ENCODE measurements around the gene POGZ. TPM values are rescaled to one million over a fixed set of nuclear protein-coding genes. Genes with fewer than 3 reads are reported as not detected.

The POGZ gene
- total and polyA plus RNA-seq, 2 of the 13 experiments (the other 11 are each of a cell fraction or from before 2014, with no cell fraction given): 15.3 to 45.6 TPM

DNA sequence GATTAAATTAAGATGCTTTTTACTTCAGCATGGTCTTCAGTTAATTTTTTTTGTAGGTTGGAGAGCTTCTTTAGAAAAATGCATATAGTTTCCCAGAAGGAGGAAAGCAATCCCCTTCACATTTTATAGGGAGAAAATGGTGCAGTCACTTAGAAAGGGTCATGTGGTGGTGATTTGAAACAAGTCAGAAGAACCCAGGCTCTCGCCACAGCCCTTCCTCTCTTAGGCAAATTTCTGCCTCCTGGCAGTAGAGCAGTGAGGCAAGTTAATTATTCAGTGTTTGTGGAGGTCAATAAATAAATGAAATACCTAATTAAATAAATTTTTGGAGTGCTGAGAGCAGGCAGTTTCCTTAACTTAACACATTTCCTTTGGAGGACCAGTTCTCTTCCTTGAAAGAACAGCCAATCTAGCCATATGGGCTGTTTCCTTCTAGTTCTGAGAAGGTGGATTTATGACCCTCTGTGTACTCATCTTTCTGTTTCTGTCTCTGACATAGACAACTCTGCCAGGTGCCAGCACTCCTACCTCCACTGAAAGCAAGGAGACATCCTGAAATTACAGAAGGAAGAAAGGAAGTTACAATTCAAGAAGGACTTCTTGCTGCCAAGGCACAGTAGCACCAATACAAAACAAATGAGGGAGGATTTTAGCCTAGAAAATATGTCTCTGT is 19.0 kb upstream of the POGZ start:
- 32% methylated on average over 1 of the region's 1 CpG for WGBS (ENCODE audit: low lambda C conversion rate)
- Histone ChIP-seq H3K4me1 (ENCODE audit: insufficient read depth, low read length) (peaks cover 12% of the 10 kb centered on the region), H3K9me3 (ENCODE audit: low read length) (no peaks in the 10 kb centered on the region; the same call in 1 of the 2 replicates), H3K27ac (ENCODE audit: extremely low read length, insufficient read depth, low read length) (no peak overlapping the region), H3K27me3 (ENCODE audit: control insufficient read depth in 1 of 2, insufficient read depth in 2 of 2, low read length in 2 of 2) (no peaks in the 10 kb centered on the region; a peak in 1 of 5 replicates), H2AFZ (ENCODE audit: low read length) (no peak overlapping the region), H3K4me2 (ENCODE audit: low read depth, low read length) (no peak overlapping the region), H4K20me1 (ENCODE audit: insufficient read depth, low read length) (no peaks in the 10 kb centered on the region), H3K9ac (ENCODE audit: insufficient read depth, low read depth, low read length) (no peak overlapping the region), H3K4me3 (replicated peaks in 1 of 3; ENCODE audit: insufficient read depth in 1 of 3, low read depth in 2 of 3, low read length in 3 of 3) (no peak overlapping the region), H3K79me2 (ENCODE audit: insufficient read depth, low read length) (no peaks in the 10 kb centered on the region), H3K36me3 (replicated peaks in 1 of 2; ENCODE audit: control insufficient read depth in 1 of 2, insufficient read depth in 2 of 2, low read length in 2 of 2) (no peaks in the 10 kb centered on the region)
- in situ Hi-C loops (cut with HindIII; ENCODE audit: extremely low pct_ligation_motif_present, low pct_unique_long_range_greater_than_20kb) (no loop called here), intact Hi-C loops (cut with micrococcal nuclease; ENCODE audit: unreplicated experiment) (no loop called here)
- ATAC-seq: no peak
- ChIA-PET CTCF (ENCODE audit: low intra/inter-chr PET ratio, low total read pairs) (no interaction called here), POLR2A (no interaction called here)
- DNase-seq (ENCODE audit: low spot score): no peak
- no TSS peak for BruUV-seq (replicated peaks)
- no peak for FAIRE-seq
- no peak for TF ChIP-seq ZBTB38 (CRISPR knock-in tag; IDR thresholded peaks at IDR 0.05)
- no peak for TF ChIP-seq GATA4 (IDR thresholded peaks at IDR 0.05; ENCODE audit: borderline replicate concordance, low read depth)
- no peak for TF ChIP-seq MTA1 (CRISPR knock-in tag; IDR thresholded peaks at IDR 0.05; ENCODE audit: borderline replicate concordance)
- no peak for TF ChIP-seq HIVEP1 (CRISPR knock-in tag; IDR thresholded peaks at IDR 0.05)
- TF ChIP-seq FLYWCH1 (CRISPR knock-in tag; IDR thresholded peaks at IDR 0.05): no peak
- TF ChIP-seq ZBTB42 (CRISPR knock-in tag; IDR thresholded peaks at IDR 0.05): no peak
- TF ChIP-seq, protein P1, sequence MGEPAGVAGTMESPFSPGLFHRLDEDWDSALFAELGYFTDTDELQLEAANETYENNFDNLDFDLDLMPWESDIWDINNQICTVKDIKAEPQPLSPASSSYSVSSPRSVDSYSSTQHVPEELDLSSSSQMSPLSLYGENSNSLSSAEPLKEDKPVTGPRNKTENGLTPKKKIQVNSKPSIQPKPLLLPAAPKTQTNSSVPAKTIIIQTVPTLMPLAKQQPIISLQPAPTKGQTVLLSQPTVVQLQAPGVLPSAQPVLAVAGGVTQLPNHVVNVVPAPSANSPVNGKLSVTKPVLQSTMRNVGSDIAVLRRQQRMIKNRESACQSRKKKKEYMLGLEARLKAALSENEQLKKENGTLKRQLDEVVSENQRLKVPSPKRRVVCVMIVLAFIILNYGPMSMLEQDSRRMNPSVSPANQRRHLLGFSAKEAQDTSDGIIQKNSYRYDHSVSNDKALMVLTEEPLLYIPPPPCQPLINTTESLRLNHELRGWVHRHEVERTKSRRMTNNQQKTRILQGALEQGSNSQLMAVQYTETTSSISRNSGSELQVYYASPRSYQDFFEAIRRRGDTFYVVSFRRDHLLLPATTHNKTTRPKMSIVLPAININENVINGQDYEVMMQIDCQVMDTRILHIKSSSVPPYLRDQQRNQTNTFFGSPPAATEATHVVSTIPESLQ (CRISPR knock-in tag; conservative IDR thresholded peaks at IDR 0.05): no peak
- no peak for TF ChIP-seq TSC22D2 (CRISPR knock-in tag; IDR thresholded peaks at IDR 0.05; ENCODE audit: borderline replicate concordance)
- TF ChIP-seq, protein P2, sequence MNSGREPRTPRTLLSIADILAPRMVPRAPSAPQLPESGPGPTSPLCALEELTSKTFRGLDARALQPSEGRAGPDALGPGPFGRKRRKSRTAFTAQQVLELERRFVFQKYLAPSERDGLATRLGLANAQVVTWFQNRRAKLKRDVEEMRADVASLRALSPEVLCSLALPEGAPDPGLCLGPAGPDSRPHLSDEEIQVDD (CRISPR knock-in tag; IDR thresholded peaks at IDR 0.05; ENCODE audit: borderline replicate concordance): no peak
- TF ChIP-seq KLF6 (CRISPR knock-in tag; IDR thresholded peaks at IDR 0.05): no peak
- TF ChIP-seq ZKSCAN5 (CRISPR knock-in tag; IDR thresholded peaks at IDR 0.05): no peak
- TF ChIP-seq MBD4 (IDR thresholded peaks at IDR 0.05; ENCODE audit: borderline replicate concordance, low read length): no peak
- TF ChIP-seq FOSL2 (CRISPR knock-in tag; IDR thresholded peaks at IDR 0.05): no peak
- TF ChIP-seq ZNF557 (CRISPR knock-in tag; IDR thresholded peaks at IDR 0.05): no peak
- no peak for TF ChIP-seq REST (IDR thresholded peaks at IDR 0.05; ENCODE audit: borderline replicate concordance in 1 of 2, low read depth in 1 of 2, low read length in 2 of 2)
- TF ChIP-seq ZBTB8A (CRISPR knock-in tag; IDR thresholded peaks at IDR 0.05; ENCODE audit: borderline replicate concordance, low read depth): no peak
- no peak for TF ChIP-seq TRAFD1 (CRISPR knock-in tag; IDR thresholded peaks at IDR 0.05; ENCODE audit: borderline replicate concordance)

Data from HepG2 (cell line).